ENCODE measurements around the gene CRAT. TPM values are rescaled to one million over a fixed set of nuclear protein-coding genes. Genes with fewer than 3 reads are reported as not detected.

Gene CRAT
- 24.9 and 32.7 TPM in 2 replicates for total RNA-seq

DNA sequence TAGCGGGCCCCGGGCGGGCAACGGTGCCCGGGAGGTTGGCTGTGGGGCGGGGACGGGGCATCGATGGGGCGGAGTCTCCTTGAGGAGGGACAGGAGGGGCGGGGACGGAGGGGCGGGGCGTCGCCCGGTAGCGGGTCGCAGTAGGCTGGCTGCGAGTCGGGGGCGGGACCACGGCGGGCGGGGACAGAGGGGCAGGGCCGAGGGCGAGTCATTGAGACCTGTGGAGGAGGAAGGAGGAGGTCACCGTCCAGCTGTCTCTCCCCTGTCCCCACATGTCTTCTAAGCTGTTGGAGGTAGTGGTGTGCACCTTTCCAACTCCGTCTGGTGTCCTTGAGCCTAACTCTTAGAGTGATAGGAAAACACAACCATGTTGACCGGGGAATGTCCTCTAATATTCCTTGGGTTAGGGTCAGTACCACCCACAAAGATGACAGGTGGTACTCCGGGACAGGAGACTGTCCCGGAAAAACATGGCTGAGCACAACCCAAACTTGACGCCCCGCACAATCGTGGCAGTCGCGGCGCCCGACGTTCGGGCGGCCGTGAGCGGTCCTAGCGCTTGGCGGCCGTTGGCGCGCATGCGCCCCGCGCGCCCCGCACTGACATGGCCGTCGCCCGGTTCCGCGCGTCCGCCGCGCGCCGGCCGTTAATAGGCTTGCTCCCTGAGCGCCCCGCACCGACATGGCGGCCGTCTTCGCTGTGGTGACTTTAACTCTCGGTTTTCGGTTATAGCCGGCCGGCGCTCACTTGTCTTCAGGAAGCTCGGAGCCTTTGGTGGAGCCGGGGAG, at the start of gene CRAT, which contains the start of gene PTPA:
TSS of gene CRAT (minus strand) at position 54 of the 788 bp plus-strand sequence. CDS start 284 bp downstream, outside the sequence.
TSS of gene PTPA (plus strand) at position 676 of the 788 bp plus-strand sequence. CDS start 186 bp downstream, outside the sequence.

DNA sequence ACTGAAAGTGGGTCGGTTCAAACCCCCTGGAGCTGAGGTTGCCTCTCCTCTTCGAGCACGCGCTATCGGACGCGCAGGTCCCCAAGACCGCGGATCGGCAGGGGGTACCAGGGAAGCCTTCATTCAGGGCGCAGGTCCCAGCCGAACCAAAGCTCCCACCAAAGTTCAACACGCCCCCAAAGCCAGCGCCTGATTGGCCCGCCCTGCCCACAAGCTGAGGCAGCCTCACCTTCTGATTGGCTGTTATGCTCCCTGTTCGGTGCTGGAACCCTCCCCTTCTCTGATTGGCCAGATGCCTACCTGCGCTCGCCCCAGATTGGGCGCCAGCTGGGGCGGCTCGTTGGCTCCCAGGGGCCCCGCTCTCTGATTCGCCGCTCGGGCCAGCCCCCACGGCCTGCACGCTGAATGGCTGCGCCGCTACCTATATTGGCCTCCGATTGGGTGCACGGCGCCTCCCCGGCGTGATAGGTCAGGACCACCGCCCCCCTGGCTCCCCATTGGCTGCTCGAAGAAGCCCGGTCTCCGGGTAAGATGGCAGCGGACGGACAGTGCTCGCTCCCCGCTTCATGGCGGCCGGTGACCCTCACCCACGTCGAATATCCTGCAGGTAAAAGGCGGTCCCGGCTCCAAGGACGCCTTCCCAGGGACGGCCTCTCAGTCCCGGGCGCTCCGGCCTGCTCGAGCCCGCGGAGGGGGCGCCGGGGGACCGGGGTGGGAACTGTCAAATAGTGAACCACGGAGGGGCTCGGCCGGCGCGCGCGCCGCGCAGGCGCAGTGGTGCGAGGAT, 29.8 kb downstream of the CRAT start, which contains the start of gene DOLPP1:
TSS of gene DOLPP1 (plus strand) at position 511 of the 787 bp plus-strand sequence. CDS start at position 532, 21 bp downstream.

Other genes starting within 250 kb of the CRAT start
- 5.8 and 9.8 TPM in 2 replicates for gene KYAT1, start 228.8 kb downstream of the CRAT start, total RNA-seq
- gene LRRC8A, start 228.7 kb downstream of the CRAT start, total RNA-seq, result 76.4 and 165 TPM in 2 replicates
- gene PHYHD1, start 189.8 kb downstream of the CRAT start, total RNA-seq, result 0.44 and 0.65 TPM in 2 replicates
- 24.0 and 33.0 TPM in 2 replicates for gene DOLK, start 163.2 kb downstream of the CRAT start, total RNA-seq
- 38.5 and 105 TPM in 2 replicates for gene NUP188, start 163.1 kb downstream of the CRAT start, total RNA-seq
- gene SH3GLB2, start 82.5 kb downstream of the CRAT start, total RNA-seq, result 24.4 and 46.9 TPM in 2 replicates
- gene MIGA2, start 74.2 kb downstream of the CRAT start, total RNA-seq, result 19.8 and 31.1 TPM in 2 replicates
- 7.3 and 12.0 TPM in 2 replicates for gene DOLPP1, start 29.7 kb downstream of the CRAT start, total RNA-seq
- 64.8 and 77.2 TPM in 2 replicates for gene PTPA, start 622 bp upstream of the CRAT start, total RNA-seq
- 8.3 and 13.1 TPM in 2 replicates for gene IER5L, start 67.5 kb upstream of the CRAT start, total RNA-seq

Measured in bladder microvascular endothelial cell (primary cell).